ENCODE measurements around the gene COMMD10. TPM values are rescaled to one million over a fixed set of nuclear protein-coding genes. Genes with fewer than 3 reads are reported as not detected.
A peak's percentile ranks its signal among the peaks of the same experiment; 100 is the strongest.

Gene COMMD10
- 10 to 100 TPM; 15.3 to 38.1 (median 20.0) TPM for total RNA-seq

DNA sequence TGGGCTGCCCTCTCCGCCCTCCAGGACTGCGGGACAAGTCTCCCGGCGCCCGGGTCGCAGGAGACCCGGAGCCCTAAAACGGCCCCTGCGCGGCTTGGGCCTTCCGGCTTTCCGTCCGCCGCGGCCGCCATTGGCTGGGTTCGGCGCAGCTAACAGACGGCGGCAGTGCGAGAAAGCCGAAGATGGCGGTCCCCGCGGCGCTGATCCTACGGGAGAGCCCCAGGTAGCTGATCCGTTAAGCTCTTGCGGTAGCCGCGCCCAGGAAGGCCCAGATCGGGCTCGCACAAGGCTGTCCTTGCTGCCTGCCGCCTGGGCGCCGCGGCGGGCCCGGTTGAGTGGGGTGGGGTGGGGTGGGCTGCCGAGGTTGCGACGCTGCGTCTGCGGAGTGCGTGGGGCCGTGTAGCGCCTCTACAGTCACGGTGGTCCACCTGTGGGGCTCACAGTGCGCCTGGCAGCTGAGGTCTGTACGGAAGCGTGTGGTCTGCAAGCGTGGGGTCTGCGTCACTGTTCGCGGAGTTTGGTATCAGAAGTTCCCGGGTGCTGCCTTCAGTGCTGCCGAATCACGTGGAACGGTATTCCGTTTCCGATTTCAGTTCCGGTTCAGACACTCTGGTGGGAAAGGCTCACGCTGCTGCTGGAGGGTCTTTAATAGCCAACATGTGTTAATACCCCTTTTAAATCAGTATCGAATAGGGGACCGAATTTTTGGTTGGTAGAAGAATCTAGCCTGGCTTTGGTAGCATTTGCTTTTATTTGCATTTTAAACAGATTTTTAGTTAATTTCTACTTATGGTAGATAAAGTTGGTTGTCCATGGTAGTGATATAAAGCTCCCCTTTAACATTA is at the start of gene COMMD10:
Gene COMMD10, plus strand, starts transcription at position 155 of the 845 bp plus-strand sequence.
- Histone ChIP-seq H3K4me1 (peaks cover 0 to 28% (median 7%) of the 10 kb centered on the region in 4 donors), H3K9me3 (no peaks in the 10 kb centered on the region), H3K4me3 (peak within 1 kb of the TSS; percentile 82 to 93 (median 84)), H3K27ac (peak within 1 kb of the TSS; percentile 80 to 93 (median 90)), H3K27me3 (no peaks in the 10 kb centered on the region), H3K36me3 (peaks cover 0 to 21% (median 0%) of the 10 kb centered on the region in 3 donors)
- 0% methylated on average over 24 to 51 of the region's 65 CpGs for WGBS, 2 donors
- peak; percentile 49 to 65 for DNase-seq (ENCODE audit: low spot score in 2 of 2)
- TF ChIP-seq, protein P1, sequence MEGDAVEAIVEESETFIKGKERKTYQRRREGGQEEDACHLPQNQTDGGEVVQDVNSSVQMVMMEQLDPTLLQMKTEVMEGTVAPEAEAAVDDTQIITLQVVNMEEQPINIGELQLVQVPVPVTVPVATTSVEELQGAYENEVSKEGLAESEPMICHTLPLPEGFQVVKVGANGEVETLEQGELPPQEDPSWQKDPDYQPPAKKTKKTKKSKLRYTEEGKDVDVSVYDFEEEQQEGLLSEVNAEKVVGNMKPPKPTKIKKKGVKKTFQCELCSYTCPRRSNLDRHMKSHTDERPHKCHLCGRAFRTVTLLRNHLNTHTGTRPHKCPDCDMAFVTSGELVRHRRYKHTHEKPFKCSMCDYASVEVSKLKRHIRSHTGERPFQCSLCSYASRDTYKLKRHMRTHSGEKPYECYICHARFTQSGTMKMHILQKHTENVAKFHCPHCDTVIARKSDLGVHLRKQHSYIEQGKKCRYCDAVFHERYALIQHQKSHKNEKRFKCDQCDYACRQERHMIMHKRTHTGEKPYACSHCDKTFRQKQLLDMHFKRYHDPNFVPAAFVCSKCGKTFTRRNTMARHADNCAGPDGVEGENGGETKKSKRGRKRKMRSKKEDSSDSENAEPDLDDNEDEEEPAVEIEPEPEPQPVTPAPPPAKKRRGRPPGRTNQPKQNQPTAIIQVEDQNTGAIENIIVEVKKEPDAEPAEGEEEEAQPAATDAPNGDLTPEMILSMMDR (IDR thresholded peaks at IDR 0.05) = no peak
- peak in 1 of 2 donors; percentile 33 for TF ChIP-seq POLR2A (IDR thresholded peaks at IDR 0.05)
- TF ChIP-seq EP300 (IDR thresholded peaks at IDR 0.05) = peak in 1 of 2 donors; percentile 72

DNA sequence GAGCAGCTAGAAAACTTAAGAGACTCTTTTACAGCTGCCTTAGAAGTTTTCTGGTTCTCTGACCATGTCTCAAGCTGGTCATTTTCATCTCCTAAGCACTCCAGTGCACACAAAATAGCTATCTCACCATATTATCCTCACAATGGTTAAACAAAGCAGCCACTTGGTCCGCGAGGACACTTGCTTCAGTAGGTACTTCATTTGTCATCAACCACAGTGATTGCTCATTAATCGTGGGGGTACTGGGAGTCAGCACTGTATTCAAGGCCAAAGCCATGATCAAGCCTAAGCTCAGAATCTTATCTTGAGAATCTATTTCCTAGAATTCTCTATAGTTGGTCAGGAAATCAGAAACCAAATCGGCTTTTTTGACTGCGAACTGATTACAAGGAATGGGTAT is 49.7 kb upstream of the COMMD10 start:
- WGBS, 2 donors = 89 to 90% methylated on average over 5 of the region's 5 CpGs

DNA sequence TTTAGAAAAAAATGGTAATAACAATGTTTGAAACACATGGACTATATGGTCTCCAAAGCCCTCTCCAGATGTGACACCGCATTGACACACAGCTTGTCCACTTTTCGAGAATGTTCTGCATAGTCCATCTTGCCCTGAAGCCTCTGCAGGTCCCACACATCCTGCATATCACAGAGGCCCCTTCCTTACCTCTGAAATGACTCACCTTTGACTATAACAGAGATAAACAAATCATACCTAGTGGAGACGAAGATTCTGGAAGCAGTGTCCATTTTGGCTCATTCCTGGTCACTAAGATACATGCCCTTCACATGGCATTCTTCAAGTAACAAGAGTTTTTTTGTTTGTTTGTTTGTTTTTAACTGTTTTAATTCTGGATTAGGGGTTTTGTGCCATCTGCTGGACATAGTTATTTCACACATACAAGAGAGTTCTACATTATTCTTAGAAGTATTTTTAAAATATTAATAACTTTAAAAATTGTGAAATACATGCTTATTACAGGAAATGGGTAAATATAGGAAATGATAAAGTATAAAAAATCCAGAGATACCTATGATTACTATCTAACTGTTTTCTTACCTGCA is 47.5 kb upstream of the COMMD10 start:
- Histone ChIP-seq H3K4me1 (no peaks in the 10 kb centered on the region), H3K4me3 (no peak overlapping the region), H3K27me3 (no peaks in the 10 kb centered on the region), H3K36me3 (no peaks in the 10 kb centered on the region), H3K27ac (no peak overlapping the region), H3K9me3 (no peaks in the 10 kb centered on the region)
- TF ChIP-seq EP300 (IDR thresholded peaks at IDR 0.05) (no peak), POLR2A (IDR thresholded peaks at IDR 0.05) (no peak)
- TF ChIP-seq, protein P1 (IDR thresholded peaks at IDR 0.05) = no peak
- 67 to 72% methylated on average over 3 of the region's 3 CpGs for WGBS, 2 donors
- DNase-seq (ENCODE audit: low spot score in 2 of 2) = no peak

More for the DNA sequence above, 49.7 kb upstream of the COMMD10 start:
- no peaks in the 10 kb centered on the region for H3K9me3 ChIP-seq
- no peak overlapping the region for H3K27ac ChIP-seq
- H3K27me3 ChIP-seq = no peaks in the 10 kb centered on the region
- no peak for TF ChIP-seq POLR2A (IDR thresholded peaks at IDR 0.05)
- no peak for TF ChIP-seq EP300 (IDR thresholded peaks at IDR 0.05)
- TF ChIP-seq, protein P1 (IDR thresholded peaks at IDR 0.05) = no peak
- H3K36me3 ChIP-seq = no peaks in the 10 kb centered on the region
- H3K4me1 ChIP-seq = no peaks in the 10 kb centered on the region
- H3K4me3 ChIP-seq = no peak overlapping the region
- no peak for DNase-seq (ENCODE audit: low spot score in 2 of 2)

DNA sequence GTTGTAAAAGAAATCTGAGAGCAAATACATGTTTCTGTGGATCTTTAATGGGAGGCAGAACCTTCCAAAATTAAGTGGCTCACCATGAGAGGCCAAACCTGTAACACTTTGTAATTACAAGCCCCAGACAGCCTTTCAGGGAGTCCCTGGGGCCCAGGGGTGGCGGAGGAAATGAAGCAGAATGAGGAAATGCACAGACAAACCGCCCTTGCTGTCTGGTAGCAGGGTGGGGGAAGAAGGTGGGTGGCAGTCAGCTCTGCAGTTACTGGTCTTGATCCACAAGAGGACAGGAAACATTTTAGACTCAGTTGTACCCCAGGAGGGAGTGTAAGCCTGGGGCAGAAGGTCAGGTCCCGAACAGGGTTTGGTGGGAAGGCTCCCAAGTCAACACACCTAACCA is 46.0 kb upstream of the COMMD10 start:
- no peaks in the 10 kb centered on the region for H3K27me3 ChIP-seq
- TF ChIP-seq, protein P1 (IDR thresholded peaks at IDR 0.05) = no peak
- no peak for TF ChIP-seq EP300 (IDR thresholded peaks at IDR 0.05)
- no peak for TF ChIP-seq POLR2A (IDR thresholded peaks at IDR 0.05)
- DNase-seq (ENCODE audit: low spot score in 2 of 2) = no peak
- H3K9me3 ChIP-seq = no peaks in the 10 kb centered on the region
- no peaks in the 10 kb centered on the region for H3K36me3 ChIP-seq
- no peak overlapping the region for H3K4me3 ChIP-seq
- 60 to 63% methylated on average over 3 of the region's 3 CpGs for WGBS, 2 donors
- H3K4me1 ChIP-seq = no peaks in the 10 kb centered on the region
- no peak overlapping the region for H3K27ac ChIP-seq

DNA sequence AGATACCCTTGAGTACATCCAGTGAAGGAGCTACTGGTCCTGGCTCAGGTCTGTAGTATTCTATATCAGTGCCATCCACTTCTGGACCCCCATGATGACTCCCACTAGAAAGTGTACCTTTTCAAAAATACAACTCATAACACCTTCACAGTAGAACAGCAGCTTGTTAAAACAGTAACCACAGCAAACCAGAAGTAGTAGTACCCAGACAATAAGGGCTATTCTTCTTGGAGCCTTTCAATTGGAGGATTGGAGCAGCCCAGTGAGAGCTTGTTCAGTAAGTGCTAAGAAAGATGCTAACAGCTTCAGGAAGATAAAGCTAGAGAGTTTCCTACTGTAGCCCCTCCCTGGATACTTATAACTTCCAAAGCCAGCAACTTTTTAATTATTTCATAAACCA is 42.5 kb upstream of the COMMD10 start:
- no peaks in the 10 kb centered on the region for H3K36me3 ChIP-seq
- H3K4me1 ChIP-seq = no peaks in the 10 kb centered on the region
- H3K27ac ChIP-seq = no peak overlapping the region
- H3K9me3 ChIP-seq = no peaks in the 10 kb centered on the region
- no peak for TF ChIP-seq POLR2A (IDR thresholded peaks at IDR 0.05)
- TF ChIP-seq EP300 (IDR thresholded peaks at IDR 0.05) = no peak
- TF ChIP-seq, protein P1 (IDR thresholded peaks at IDR 0.05) = no peak
- DNase-seq (ENCODE audit: low spot score in 2 of 2) = no peak
- H3K4me3 ChIP-seq = no peak overlapping the region
- no peaks in the 10 kb centered on the region for H3K27me3 ChIP-seq
